IMR-90 (cell line): ENCODE data around the gene LRRC58. TPM values are rescaled to one million over a fixed set of nuclear protein-coding genes. Genes with fewer than 3 reads are reported as not detected.

Experiments used
- ATAC-seq: fragments of 200-7000 bp; cut with Tn5 transposase; 2 replicates; pipeline ENCODE4 v1.9.1; 2020; ENCODE audit warnings: low read depth, mild to moderate bottlenecking, moderate library complexity
- BruUV-seq: library from RNA; stranded (reverse); fragments of 400-500 nt; replicated peaks from 2 replicates; lab custom pipeline; 2021; lab: Mats Ljungman, UMichigan
- CTCF ChIA-PET: fragments of 300-600 bp; formaldehyde crosslinking; extraction: SDS; loops from one replicate; lab custom pipeline; 2021; ENCODE audit warnings: antibody characterized with exemption; lab: Yijun Ruan, JAX
- POLR2A ChIA-PET: fragments of 300-600 bp; sonication (Branson Sonifier 250); formaldehyde crosslinking; loops from one replicate; lab custom pipeline; 2022; ENCODE audit warnings: antibody characterized with exemption; ENCODE audit not compliant: unreplicated experiment; lab: Charles Lee
- DNase-seq: peaks from one replicate; pipeline ENCODE4 v3.0.0; 2013
- H2AFZ ChIP-seq: replicated peaks from 2 replicates; pipeline ENCODE3; 2013; ENCODE audit warnings: low read length, mild to moderate bottlenecking; ENCODE audit not compliant: poor library complexity
- H2AK5ac ChIP-seq: 2 replicates; pipeline ENCODE4 v1.6.1; 2013; ENCODE audit warnings: low read depth, low read length, inconsistent platforms
- H2AK9ac ChIP-seq: replicated peaks from 2 replicates; pipeline ENCODE3; 2013; ENCODE audit warnings: mild to moderate bottlenecking, low read depth, low read length, moderate library complexity; ENCODE audit not compliant: poor library complexity
- H2BK120ac ChIP-seq: 2 replicates; pipeline ENCODE4 v1.6.1; 2013; ENCODE audit warnings: low read depth, low read length, inconsistent platforms
- H2BK15ac ChIP-seq: 3 replicates; pipeline ENCODE4 v1.6.1; 2013; ENCODE audit warnings: low read depth, low read length, inconsistent platforms
- H2BK20ac ChIP-seq: 2 replicates; pipeline ENCODE4 v1.6.1; 2013; ENCODE audit warnings: low read depth, mild to moderate bottlenecking, inconsistent platforms, low read length, moderate library complexity
- H2BK5ac ChIP-seq: 2 replicates; pipeline ENCODE4 v1.6.1; 2013; ENCODE audit warnings: mild to moderate bottlenecking, low read depth, low read length, inconsistent platforms; ENCODE audit not compliant: poor library complexity, severe bottlenecking
- H3K14ac ChIP-seq: replicated peaks from 2 replicates; pipeline ENCODE4 v1.6.1; 2013; ENCODE audit warnings: low read depth, low read length, inconsistent platforms
- H3K18ac ChIP-seq: 2 replicates; pipeline ENCODE4 v1.6.1; 2013; ENCODE audit warnings: low read depth, low read length, control low read depth
- H3K23ac ChIP-seq: 2 replicates; pipeline ENCODE4 v1.6.1; 2013; ENCODE audit warnings: low read depth, low read length, inconsistent platforms
- H3K27ac ChIP-seq: 2 replicates; pipeline ENCODE4 v1.5.1; 2013; ENCODE audit warnings: mild to moderate bottlenecking, control low read depth, low read length; ENCODE audit not compliant: insufficient read depth
- H3K27me3 ChIP-seq: 2 replicates; pipeline ENCODE4 v1.6.1; 2013; ENCODE audit warnings: low read length; ENCODE audit not compliant: control insufficient read depth, insufficient read depth
- H3K36me3 ChIP-seq: 2 replicates; pipeline ENCODE4 v1.6.1; 2013; ENCODE audit warnings: low read length, mixed read lengths; ENCODE audit not compliant: control insufficient read depth, insufficient read depth
- H3K4ac ChIP-seq: 2 replicates; pipeline ENCODE4 v1.6.1; 2013; ENCODE audit warnings: low read depth, low read length, inconsistent platforms
- H3K4me1 ChIP-seq: 2 replicates; pipeline ENCODE4 v1.6.1; 2013; ENCODE audit warnings: low read length, mixed read lengths; ENCODE audit not compliant: control insufficient read depth, insufficient read depth
- H3K4me2 ChIP-seq: 2 replicates; pipeline ENCODE4 v1.6.1; 2013; ENCODE audit warnings: low read depth, mild to moderate bottlenecking, control low read depth, low read length, moderate library complexity
- H3K4me3 ChIP-seq: 2 replicates; pipeline ENCODE4 v1.5.1; 2013; ENCODE audit warnings: low read depth, mild to moderate bottlenecking, control low read depth, low read length, moderate library complexity; ENCODE audit not compliant: insufficient read depth
- H3K56ac ChIP-seq: 2 replicates; pipeline ENCODE4 v1.6.1; 2013; ENCODE audit warnings: low read length, inconsistent platforms; ENCODE audit not compliant: insufficient read depth; ENCODE audit errors: extremely low read depth
- H3K79me1 ChIP-seq, 2 experiments: 2 replicates each; pipeline ENCODE4 v1.6.1; 2013; ENCODE audit warnings: low read length in 2 of 2, inconsistent platforms in 1 of 2, low read depth in 1 of 2
- H3K9ac ChIP-seq: 2 replicates; pipeline ENCODE4 v1.6.1; 2013; ENCODE audit warnings: low read depth, low read length, control low read depth
- H3K9me1 ChIP-seq: 2 replicates; pipeline ENCODE4 v1.6.1; 2013; ENCODE audit warnings: low read length, inconsistent platforms; ENCODE audit not compliant: insufficient read depth
- H3K9me3 ChIP-seq: 2 replicates; pipeline ENCODE4 v1.6.1; 2013; ENCODE audit warnings: low read length; ENCODE audit not compliant: control insufficient read depth, insufficient read depth
- H4K20me1 ChIP-seq: 2 replicates; pipeline ENCODE4 v1.6.1; 2013; ENCODE audit warnings: low read length, inconsistent platforms; ENCODE audit not compliant: insufficient read depth
- H4K5ac ChIP-seq: 2 replicates; pipeline ENCODE4 v1.6.1; 2013; ENCODE audit warnings: mild to moderate bottlenecking, low read depth, low read length, control low read depth
- H4K8ac ChIP-seq, 2 experiments: 2 replicates each; pipeline ENCODE4 v1.6.1; 2013; ENCODE audit warnings: low read depth in 2 of 2, low read length in 2 of 2, control low read depth in 1 of 2, inconsistent platforms in 1 of 2
- H4K91ac ChIP-seq: 2 replicates; pipeline ENCODE4 v1.6.1; 2013; ENCODE audit warnings: low read depth, low read length, inconsistent platforms; ENCODE audit not compliant: insufficient read depth
- BHLHE40 ChIP-seq: fragments of 150-350 bp; IDR thresholded peaks from 2 replicates; pipeline ENCODE4 v1.6.1; 2016; ENCODE audit warnings: mild to moderate bottlenecking, low read depth, low read length
- CEBPB ChIP-seq: IDR thresholded peaks from 2 replicates; pipeline ENCODE4 v1.6.1; 2012; ENCODE audit warnings: low read depth, low read length, improper control_type of control experiment
- CTCF ChIP-seq: conservative IDR thresholded peaks from 2 replicates; pipeline ENCODE4 v1.5.1; 2012; ENCODE audit warnings: mild to moderate bottlenecking, low read depth, low read length, improper control_type of control experiment
- ELK1 ChIP-seq: fragments of 150-350 bp; IDR thresholded peaks from 2 replicates; pipeline ENCODE4 v1.6.1; 2016; ENCODE audit warnings: low read depth, mild to moderate bottlenecking, low read length, moderate library complexity, borderline replicate concordance
- MAZ ChIP-seq: IDR thresholded peaks from 2 replicates; pipeline ENCODE4 v1.6.1; 2012; ENCODE audit warnings: low read depth, mild to moderate bottlenecking, low read length, improper control_type of control experiment, moderate library complexity, borderline replicate concordance
- MXI1 ChIP-seq: IDR thresholded peaks from 2 replicates; pipeline ENCODE4 v1.6.1; 2012; ENCODE audit warnings: low read depth, mild to moderate bottlenecking, low read length, moderate library complexity, borderline replicate concordance
- RCOR1 ChIP-seq: IDR thresholded peaks from 2 replicates; pipeline ENCODE4 v1.6.1; 2012; ENCODE audit warnings: mild to moderate bottlenecking, low read length, improper control_type of control experiment; ENCODE audit not compliant: insufficient replicate concordance
- RFX5 ChIP-seq: IDR thresholded peaks from 2 replicates; pipeline ENCODE4 v1.8.0; 2012; ENCODE audit warnings: low read depth, mild to moderate bottlenecking, low read length, moderate library complexity
- WGBS, 2 experiments: methylation state at CpG; one replicate each; pipeline versions ENCODE4 v1.1.5 to v1.1.7; 2013; ENCODE audit warnings: missing lambda C conversion rate in 2 of 2; ENCODE audit not compliant: insufficient read length in 1 of 2; ENCODE audit errors: extremely low coverage in 2 of 2; 5-methylcytosine and 5-hydroxymethylcytosine counted together
- dilution Hi-C: fragments of 300-500 bp; cut with HindIII; formaldehyde crosslinking; loops from one replicate; pipeline ENCODE4 v1.14.3; 2018; ENCODE audit warnings: low sequenced_read_pairs; ENCODE audit not compliant: unreplicated experiment
- in situ Hi-C: fragments of 300-500 bp; cut with MboI; formaldehyde crosslinking; loops from 3 replicates; pipeline ENCODE4 v1.14.3; 2019; ENCODE audit warnings: low sequenced_read_pairs, inconsistent platforms, mixed read lengths
- intact Hi-C: fragments of 100-400 bp; cut with micrococcal nuclease; formaldehyde crosslinking; loops from 2 replicates; pipeline ENCODE4 v1.10.0; 2022
- polyA plus RNA-seq, 3 experiments: library from polyadenylated mRNA; depleted of rRNA; stranded (reverse); fragments of >200 nt; gene quantifications; 2 replicates each; pipeline ENCODE4 v1.2.3, GENCODE V29; 2012; ENCODE audit warnings: low replicate concordance in 1 of 3
- total RNA-seq: library from RNA; depleted of rRNA; stranded (reverse); fragments of >200 nt; gene quantifications from 2 replicates; pipeline ENCODE4 v1.2.3, GENCODE V29; 2012

Gene LRRC58
- total and polyA plus RNA-seq, 2 of the 4 experiments (the other 2 are of a cell fraction): 5.0 to 13.4 TPM

- H4K91ac ChIP-seq: no peak within 1 kb of the TSS
- no peak within 1 kb of the TSS for H2BK5ac ChIP-seq
- peak within 1 kb of the TSS; percentile 91 for H2AFZ ChIP-seq
- H2BK20ac ChIP-seq: no peak within 1 kb of the TSS
- no peak within 1 kb of the TSS for H2AK5ac ChIP-seq
- H2AK9ac ChIP-seq: peak within 1 kb of the TSS; percentile 18
- H4K8ac ChIP-seq: peak within 1 kb of the TSS in 1 of 2 experiments; percentile 28; a peak in 1 of 4 replicates
- H2BK15ac ChIP-seq: no peak within 1 kb of the TSS
- DNase-seq (no peak), ATAC-seq (peak; percentile 85)
- no peak within 1 kb of the TSS for H3K14ac ChIP-seq
- POLR2A ChIA-PET: no interaction called here
- no peaks in the 10 kb centered on the region for H4K20me1 ChIP-seq
- no peaks in the 10 kb centered on the region for H3K9me3 ChIP-seq
- H3K9ac ChIP-seq: no peak within 1 kb of the TSS; the same call in 1 of the 2 replicates
- dilution Hi-C loops: no loop called here
- H3K79me1 ChIP-seq: no peaks in the 10 kb centered on the region
- peak within 1 kb of the TSS; percentile 18; the same call in 1 of the 2 replicates for H3K4ac ChIP-seq
- H3K36me3 ChIP-seq: no peaks in the 10 kb centered on the region
- TF ChIP-seq CEBPB (no peak), ELK1 (no peak), BHLHE40 (no peak), RCOR1 (no peak), MXI1 (no peak), CTCF (0 out of 2 replicates have a peak, but pooled peaks have one; percentile 5), MAZ (peak; percentile 19; the same call in 1 of the 2 replicates), RFX5 (no peak)
- in situ Hi-C loops: no loop called here
- no peaks in the 10 kb centered on the region; the same call in 1 of the 2 replicates for H3K9me1 ChIP-seq
- no peak within 1 kb of the TSS for H3K18ac ChIP-seq
- peak within 1 kb of the TSS; percentile 68 for H3K4me2 ChIP-seq
- intact Hi-C loops: no loop called here
- no peaks in the 10 kb centered on the region for H3K4me1 ChIP-seq
- no peak within 1 kb of the TSS for H3K27ac ChIP-seq
- peaks cover 62% of the 10 kb centered on the region for H3K27me3 ChIP-seq
- no peak within 1 kb of the TSS for H3K56ac ChIP-seq
- CTCF ChIA-PET: no interaction called here
- no peak within 1 kb of the TSS; the same call in 1 of the 2 replicates for H3K23ac ChIP-seq
- BruUV-seq: no TSS peak
- H2BK120ac ChIP-seq: no peak within 1 kb of the TSS
- peak within 1 kb of the TSS; percentile 62 for H3K4me3 ChIP-seq
- no peak within 1 kb of the TSS for H4K5ac ChIP-seq
- WGBS, 2 experiments: 13% methylated on average over 12 of the region's 72 CpGs; no CpG with 5 or more reads in 1 of the 2 experiments
Measured at GRCh38 chr3:120284747-120285507, 64.2 kb downstream of the LRRC58 start, which contains the start of gene GPR156. Gene GPR156, minus strand, starts transcription at chr3:120285222. Its CDS starts 41,124 bp downstream, at chr3:120244098.
